Transverse colon (tissue), 3 donors: Measurements from ENCODE around the gene PLXNA2.

Source experiments
- CTCF ChIP-seq, 5 experiments: fragments of 200-600 bp in 3 of 5; fragments of 450-650 bp in 2 of 5; sonication (generic) in 3 of 5; IDR thresholded peaks; 1 replicate in 2 of 5; 2 replicates in 3 of 5; pipeline ENCODE4 v1.5.1; 2016 to 2017; ENCODE audit warnings: antibody characterized with exemption in 5 of 5, inconsistent platforms in 3 of 5, mild to moderate bottlenecking in 2 of 5, moderate library complexity in 1 of 5
- EP300 ChIP-seq: sonication (generic); formaldehyde crosslinking; IDR thresholded peaks from one replicate; pipeline ENCODE4 v1.6.1; 2017; ENCODE audit warnings: antibody characterized with exemption, low read depth

DNA sequence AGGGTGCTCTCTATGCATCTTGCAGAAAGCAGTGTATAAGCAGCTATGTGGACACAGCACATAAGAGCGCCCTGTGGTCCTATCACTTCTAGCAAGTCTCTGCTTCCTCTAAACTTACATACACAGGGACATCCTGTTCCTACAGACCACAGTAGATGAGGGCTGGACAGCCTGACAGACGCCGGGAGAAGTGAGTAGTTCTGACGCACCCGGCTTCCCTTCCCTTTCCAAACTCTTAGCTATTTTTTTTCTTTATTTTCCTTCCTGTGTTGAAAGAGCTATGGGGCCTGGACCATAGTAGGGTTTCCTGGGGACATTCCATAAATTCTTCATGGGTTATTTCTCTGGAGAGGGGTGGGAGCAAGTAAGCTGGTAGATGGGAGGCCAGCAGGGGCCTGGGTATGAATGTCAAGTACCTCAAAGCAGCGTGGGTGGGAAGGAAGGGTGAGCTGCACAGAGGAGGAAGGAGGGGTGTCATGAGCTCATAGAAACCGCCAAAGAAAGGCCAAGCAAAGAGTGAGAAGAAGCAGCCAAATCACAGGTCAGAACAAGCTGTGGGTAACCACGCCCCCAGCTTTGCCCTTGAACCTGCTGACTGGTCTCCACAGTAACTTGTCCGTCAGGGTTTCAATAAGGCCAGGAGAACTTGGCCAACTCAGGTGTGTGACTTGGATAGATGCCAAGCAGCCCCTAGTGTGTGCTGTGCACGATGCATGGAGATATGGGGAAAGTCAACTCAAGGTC lies 36.6 kb downstream of the PLXNA2 start:
- TF ChIP-seq EP300 (peak; percentile 41), CTCF (IDR thresholded peaks at IDR 0.05) (no peak)
